Measurements from ENCODE around the gene DSE.

Gene DSE

GRCh38 chr6:116417661-116418060 lies 46.9 kb downstream of the DSE start:
- DNase-seq, result no peak

GRCh38 chr6:116419069-116419786 lies 48.5 kb downstream of the DSE start:
- DNase-seq, result peak; percentile 60

- no peak for DNase-seq
These were observed 49.6 kb downstream of the DSE start for GRCh38 chr6:116420341-116420740.

GRCh38 chr6:116422238-116422637 lies 51.5 kb downstream of the DSE start:
- DNase-seq, result no peak

GRCh38 chr6:116424001-116424400 lies 53.3 kb downstream of the DSE start:
- DNase-seq, result peak; percentile 69

GRCh38 chr6:116426551-116426950 lies 55.8 kb downstream of the DSE start:
- DNase-seq, result no peak

GRCh38 chr6:116429111-116429510 lies 58.4 kb downstream of the DSE start:
- DNase-seq, result no peak

- no peak for DNase-seq
These were observed 60.1 kb downstream of the DSE start for GRCh38 chr6:116430860-116431259.

- DNase-seq, result no peak
These were observed 61.3 kb downstream of the DSE start for GRCh38 chr6:116431964-116432595.

GRCh38 chr6:116433206-116433712 lies 62.5 kb downstream of the DSE start:
- DNase-seq, result no peak

- no peak for DNase-seq
These were observed 63.4 kb downstream of the DSE start for GRCh38 chr6:116434056-116434725.

- DNase-seq, result no peak
These were observed 65.8 kb downstream of the DSE start for GRCh38 chr6:116436586-116436985.

GRCh38 chr6:116437656-116438055 lies 66.9 kb downstream of the DSE start:
- DNase-seq, result no peak

GRCh38 chr6:116438590-116439448 lies 68.1 kb downstream of the DSE start:
- peak; percentile 67 for DNase-seq

- DNase-seq, result peak; percentile 79
These were observed 68.8 kb downstream of the DSE start for GRCh38 chr6:116439522-116440051.

- peak; percentile 48 for DNase-seq
These were observed 72.4 kb downstream of the DSE start for GRCh38 chr6:116443105-116443504.

- DNase-seq, result peak; percentile 58
These were observed 73.3 kb downstream of the DSE start for GRCh38 chr6:116444092-116444491.

GRCh38 chr6:116444575-116444974 lies 73.8 kb downstream of the DSE start:
- no peak for DNase-seq

- DNase-seq, result no peak
These were observed 74.4 kb downstream of the DSE start for GRCh38 chr6:116445102-116445501.

- DNase-seq, result peak; percentile 37
These were observed 75.7 kb downstream of the DSE start for GRCh38 chr6:116446399-116446798.

GRCh38 chr6:116447052-116447451 lies 76.3 kb downstream of the DSE start:
- peak; percentile 23 for DNase-seq

- peak; percentile 92 for DNase-seq
These were observed 76.8 kb downstream of the DSE start for GRCh38 chr6:116447496-116448011.

All from fibroblast of skin of back (primary cell).